Chondrocyte (in vitro differentiated cells): ENCODE results near the gene DDX31. TPM values are rescaled to one million over a fixed set of nuclear protein-coding genes. Genes with fewer than 3 reads are reported as not detected.

ENCODE experiments used
- DNase-seq: peaks from one replicate; pipeline ENCODE4 v3.0.0; 2021; ENCODE audit warnings: mixed read lengths, low spot score
- H3K27ac Mint-ChIP-seq: one replicate; pipeline ENCODE4 v1.8.0; 2021; ENCODE audit warnings: mild to moderate bottlenecking, moderate library complexity, mixed read lengths; ENCODE audit not compliant: unreplicated experiment
- H3K27me3 Mint-ChIP-seq: 2 replicates; pipeline ENCODE4 v1.8.0; 2021; ENCODE audit warnings: low read depth, mixed read lengths
- H3K36me3 Mint-ChIP-seq: 2 replicates; pipeline ENCODE4 v1.8.0; 2021; ENCODE audit warnings: low read depth, mixed read lengths
- H3K4me1 Mint-ChIP-seq: 2 replicates; pipeline ENCODE4 v1.8.0; 2021; ENCODE audit warnings: low read depth, mild to moderate bottlenecking, mixed read lengths
- H3K4me3 Mint-ChIP-seq: one replicate; pipeline ENCODE4 v1.8.0; 2021; ENCODE audit warnings: mild to moderate bottlenecking, moderate library complexity, mixed read lengths; ENCODE audit not compliant: unreplicated experiment
- H3K9me3 Mint-ChIP-seq: 2 replicates; pipeline ENCODE4 v1.8.0; 2021; ENCODE audit warnings: low read depth, mixed read lengths
- CTCF ChIP-seq: fragments of 200-600 bp; sonication (generic); IDR thresholded peaks from 2 replicates; pipeline ENCODE4 v1.5.0; 2021; ENCODE audit warnings: antibody characterized with exemption, mild to moderate bottlenecking, moderate library complexity
- total RNA-seq: library from RNA; stranded (reverse); gene quantifications from 3 replicates; pipeline ENCODE4 v1.2.1, GENCODE V29; 2021

Gene DDX31
- total RNA-seq, 1 donor from 2014 or later, result 11.9 TPM

GRCh38 chr9:132547436-132547835, 122.3 kb downstream of the DDX31 start:
- no peak overlapping the region for H3K4me3 Mint-ChIP-seq
- DNase-seq, result peak; percentile 81
- H3K36me3 Mint-ChIP-seq, result no peaks in the 10 kb centered on the region
- H3K4me1 Mint-ChIP-seq, result peaks cover 26% of the 10 kb centered on the region
- H3K27me3 Mint-ChIP-seq, result no peaks in the 10 kb centered on the region
- H3K9me3 Mint-ChIP-seq, result no peaks in the 10 kb centered on the region
- no peak overlapping the region for H3K27ac Mint-ChIP-seq
- TF ChIP-seq CTCF, result no peak

GRCh38 chr9:132547052-132547431, 122.7 kb downstream of the DDX31 start:
- no peaks in the 10 kb centered on the region for H3K9me3 Mint-ChIP-seq
- no peaks in the 10 kb centered on the region for H3K36me3 Mint-ChIP-seq

GRCh38 chr9:132546148-132547051, 123.4 kb downstream of the DDX31 start:
- Mint-ChIP-seq H3K36me3 (no peaks in the 10 kb centered on the region), H3K4me1 (peaks cover 26% of the 10 kb centered on the region), H3K4me3 (peak overlapping the region; percentile 64), H3K27me3 (no peaks in the 10 kb centered on the region), H3K27ac (no peak overlapping the region), H3K9me3 (no peaks in the 10 kb centered on the region)
- TF ChIP-seq CTCF, result peak; percentile 77
- peak; percentile 67 for DNase-seq

More at GRCh38 chr9:132547052-132547431, 122.7 kb downstream of the DDX31 start:
- peak; percentile 64 for DNase-seq
- Mint-ChIP-seq H3K27me3 (no peaks in the 10 kb centered on the region), H3K4me1 (peaks cover 26% of the 10 kb centered on the region), H3K4me3 (no peak overlapping the region), H3K27ac (no peak overlapping the region)
- TF ChIP-seq CTCF, result no peak

- Mint-ChIP-seq H3K4me3 (no peak overlapping the region), H3K27ac (no peak overlapping the region), H3K36me3 (no peaks in the 10 kb centered on the region), H3K4me1 (peaks cover 26% of the 10 kb centered on the region), H3K9me3 (no peaks in the 10 kb centered on the region), H3K27me3 (no peaks in the 10 kb centered on the region)
- peak; percentile 46 for DNase-seq
- TF ChIP-seq CTCF, result no peak
Measured at GRCh38 chr9:132545578-132545977, 124.2 kb downstream of the DDX31 start.

- H3K27me3 Mint-ChIP-seq, result no peaks in the 10 kb centered on the region
- TF ChIP-seq CTCF, result no peak
- H3K4me3 Mint-ChIP-seq, result no peak overlapping the region
- H3K27ac Mint-ChIP-seq, result no peak overlapping the region
- H3K4me1 Mint-ChIP-seq, result peaks cover 19% of the 10 kb centered on the region
- no peaks in the 10 kb centered on the region for H3K36me3 Mint-ChIP-seq
- H3K9me3 Mint-ChIP-seq, result no peaks in the 10 kb centered on the region
- DNase-seq, result peak; percentile 77
Measured at GRCh38 chr9:132543960-132544359, 125.8 kb downstream of the DDX31 start.
